WTC11 (cell line): ENCODE results near the gene NKD1. TPM values are rescaled to one million over a fixed set of nuclear protein-coding genes. Genes with fewer than 3 reads are reported as not detected.

Experiments
- ATAC-seq: fragments of 200-7000 bp; cut with Tn5 transposase; 2 replicates; pipeline ENCODE4 v1.10.0; 2021; ENCODE audit warnings: mild to moderate bottlenecking, moderate library complexity
- CTCF ChIA-PET: fragments of 300-600 bp; sonication (Branson Sonifier 250); formaldehyde crosslinking; loops from one replicate; lab custom pipeline; 2021; ENCODE audit warnings: antibody characterized with exemption; lab: Charles Lee
- POLR2A ChIA-PET: fragments of 350-600 bp; sonication (Branson Sonifier 250); formaldehyde crosslinking; loops from one replicate; lab custom pipeline; 2021; ENCODE audit warnings: antibody characterized with exemption; lab: Charles Lee
- DNase-seq: peaks from one replicate; pipeline ENCODE4 v3.0.0; 2021; ENCODE audit warnings: low spot score
- H3K27ac Mint-ChIP-seq: 2 replicates; pipeline ENCODE4 v1.8.0; 2021; ENCODE audit warnings: mixed read lengths
- H3K27me3 Mint-ChIP-seq: 2 replicates; pipeline ENCODE4 v1.8.0; 2021; ENCODE audit warnings: low read depth, mild to moderate bottlenecking, moderate library complexity, mixed read lengths
- H3K36me3 Mint-ChIP-seq: 2 replicates; pipeline ENCODE4 v1.8.0; 2021; ENCODE audit warnings: mixed read lengths
- H3K4me1 Mint-ChIP-seq: 2 replicates; pipeline ENCODE4 v1.8.0; 2022; ENCODE audit warnings: mixed read lengths
- H3K4me3 Mint-ChIP-seq: 2 replicates; pipeline ENCODE4 v1.8.0; 2021; ENCODE audit warnings: mild to moderate bottlenecking, moderate library complexity, mixed read lengths
- H3K9me3 Mint-ChIP-seq: 2 replicates; pipeline ENCODE4 v1.8.0; 2021; ENCODE audit warnings: mixed read lengths
- ATF3 ChIP-seq: sonication (generic); formaldehyde crosslinking; conservative IDR thresholded peaks from 2 replicates; pipeline ENCODE4 v1.8.1; 2022; ENCODE audit warnings: mild to moderate bottlenecking, missing genetic modification reagents
- CDX4 ChIP-seq: fragments of 250-450 bp; sonication (Bioruptor Pico); IDR thresholded peaks from 2 replicates; pipeline ENCODE4 v1.9.0; 2021; ENCODE audit warnings: moderate library complexity, mild to moderate bottlenecking, inconsistent platforms, borderline replicate concordance
- CREB1 ChIP-seq: sonication (generic); formaldehyde crosslinking; IDR thresholded peaks from 2 replicates; pipeline ENCODE4 v1.8.0; 2023; ENCODE audit warnings: mild to moderate bottlenecking, missing genetic modification reagents
- JUN ChIP-seq: sonication (generic); formaldehyde crosslinking; IDR thresholded peaks from 2 replicates; pipeline ENCODE4 v1.8.0; 2023; ENCODE audit warnings: mild to moderate bottlenecking, missing genetic modification reagents
- MLX ChIP-seq: sonication (generic); formaldehyde crosslinking; IDR thresholded peaks from 2 replicates; pipeline ENCODE4 v1.8.1; 2023; ENCODE audit warnings: mild to moderate bottlenecking, missing genetic modification reagents, moderate library complexity
- MXD4 ChIP-seq: fragments of 250-450 bp; sonication (Bioruptor Pico); IDR thresholded peaks from 2 replicates; pipeline ENCODE4 v1.8.0; 2021; ENCODE audit warnings: mild to moderate bottlenecking, moderate library complexity, borderline replicate concordance
- NFYB ChIP-seq: sonication (generic); formaldehyde crosslinking; conservative IDR thresholded peaks from 2 replicates; pipeline ENCODE4 v1.8.0; 2022; ENCODE audit warnings: low read depth, missing genetic modification reagents
- TEAD1 ChIP-seq: sonication (generic); formaldehyde crosslinking; IDR thresholded peaks from 2 replicates; pipeline ENCODE4 v1.8.0; 2022; ENCODE audit warnings: mild to moderate bottlenecking, missing genetic modification reagents
- TEAD4 ChIP-seq: sonication (generic); formaldehyde crosslinking; IDR thresholded peaks from 2 replicates; pipeline ENCODE4 v1.8.0; 2022; ENCODE audit warnings: mild to moderate bottlenecking, missing genetic modification reagents
- ZNF219 ChIP-seq: sonication (generic); formaldehyde crosslinking; IDR thresholded peaks from 2 replicates; pipeline ENCODE4 v1.8.0; 2023; ENCODE audit warnings: missing genetic modification reagents, mild to moderate bottlenecking, borderline replicate concordance
- ZNF416 ChIP-seq: fragments of 250-450 bp; sonication (Bioruptor Pico); IDR thresholded peaks from 2 replicates; pipeline ENCODE4 v1.9.0; 2021; ENCODE audit warnings: mild to moderate bottlenecking, inconsistent platforms
- ZNF423 ChIP-seq: fragments of 250-450 bp; sonication (Bioruptor Pico); IDR thresholded peaks from 2 replicates; pipeline ENCODE4 v2.1.2; 2022; ENCODE audit warnings: mild to moderate bottlenecking, moderate library complexity
- total RNA-seq: library from RNA; stranded (reverse); gene quantifications from 3 replicates; pipeline ENCODE4 v1.2.3, GENCODE V29; 2021
- TF ChIP-seq, protein P1 (sequence below): sonication (generic); formaldehyde crosslinking; IDR thresholded peaks from 2 replicates; pipeline ENCODE4 v1.8.0; 2022; ENCODE audit warnings: mild to moderate bottlenecking, missing genetic modification reagents
- TF ChIP-seq, protein P2 (sequence below): sonication (generic); formaldehyde crosslinking; IDR thresholded peaks from 2 replicates; pipeline ENCODE4 v1.8.1; 2023; ENCODE audit warnings: mild to moderate bottlenecking, moderate library complexity, missing genetic modification reagents
- TF ChIP-seq, protein P3 (sequence below): sonication (generic); formaldehyde crosslinking; IDR thresholded peaks from 2 replicates; pipeline ENCODE4 v1.8.1; 2022; ENCODE audit warnings: mild to moderate bottlenecking, moderate library complexity, missing genetic modification reagents
- TF ChIP-seq, protein P4 (sequence below): fragments of 250-450 bp; sonication (Bioruptor Pico); IDR thresholded peaks from 2 replicates; pipeline ENCODE4 v1.9.0; 2021; ENCODE audit warnings: mild to moderate bottlenecking, borderline replicate concordance
- TF ChIP-seq, protein P5 (sequence below): fragments of 200-600 bp; IDR thresholded peaks from 2 replicates; pipeline ENCODE4 v1.8.0; 2022; ENCODE audit warnings: antibody characterized with exemption

NKD1 gene
- total RNA-seq, 1 experiment from 2014 or later = 6.0 TPM

- POLR2A ChIA-PET = no interaction called here
- H3K27me3 Mint-ChIP-seq = no peaks in the 10 kb centered on the region
- CTCF ChIA-PET = interaction anchor here (0.9 to 1.5 kb wide), 3 partner anchors 8 to 47 kb away, joined by 3 to 5 read pairs (median 3); no protein-coding TSS in a partner anchor
- H3K4me3 Mint-ChIP-seq = no peak overlapping the region
- H3K27ac Mint-ChIP-seq = no peak overlapping the region
- H3K36me3 Mint-ChIP-seq = no peaks in the 10 kb centered on the region
- no peaks in the 10 kb centered on the region for H3K9me3 Mint-ChIP-seq
- DNase-seq = no peak
- TF ChIP-seq, protein P1, sequence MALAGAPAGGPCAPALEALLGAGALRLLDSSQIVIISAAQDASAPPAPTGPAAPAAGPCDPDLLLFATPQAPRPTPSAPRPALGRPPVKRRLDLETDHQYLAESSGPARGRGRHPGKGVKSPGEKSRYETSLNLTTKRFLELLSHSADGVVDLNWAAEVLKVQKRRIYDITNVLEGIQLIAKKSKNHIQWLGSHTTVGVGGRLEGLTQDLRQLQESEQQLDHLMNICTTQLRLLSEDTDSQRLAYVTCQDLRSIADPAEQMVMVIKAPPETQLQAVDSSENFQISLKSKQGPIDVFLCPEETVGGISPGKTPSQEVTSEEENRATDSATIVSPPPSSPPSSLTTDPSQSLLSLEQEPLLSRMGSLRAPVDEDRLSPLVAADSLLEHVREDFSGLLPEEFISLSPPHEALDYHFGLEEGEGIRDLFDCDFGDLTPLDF (CRISPR knock-in tag) = no peak
- TF ChIP-seq TEAD4 (CRISPR knock-in tag) (no peak), ZNF423 (CRISPR knock-in tag) (no peak), NFYB (CRISPR knock-in tag) (no peak), ATF3 (no peak), JUN (CRISPR knock-in tag) (no peak), TEAD1 (no peak), ZNF219 (CRISPR knock-in tag) (no peak), MLX (CRISPR knock-in tag) (no peak), MXD4 (no peak), CDX4 (CRISPR knock-in tag) (no peak), CREB1 (CRISPR knock-in tag) (no peak), ZNF416 (CRISPR knock-in tag) (no peak)
- TF ChIP-seq, protein P2, sequence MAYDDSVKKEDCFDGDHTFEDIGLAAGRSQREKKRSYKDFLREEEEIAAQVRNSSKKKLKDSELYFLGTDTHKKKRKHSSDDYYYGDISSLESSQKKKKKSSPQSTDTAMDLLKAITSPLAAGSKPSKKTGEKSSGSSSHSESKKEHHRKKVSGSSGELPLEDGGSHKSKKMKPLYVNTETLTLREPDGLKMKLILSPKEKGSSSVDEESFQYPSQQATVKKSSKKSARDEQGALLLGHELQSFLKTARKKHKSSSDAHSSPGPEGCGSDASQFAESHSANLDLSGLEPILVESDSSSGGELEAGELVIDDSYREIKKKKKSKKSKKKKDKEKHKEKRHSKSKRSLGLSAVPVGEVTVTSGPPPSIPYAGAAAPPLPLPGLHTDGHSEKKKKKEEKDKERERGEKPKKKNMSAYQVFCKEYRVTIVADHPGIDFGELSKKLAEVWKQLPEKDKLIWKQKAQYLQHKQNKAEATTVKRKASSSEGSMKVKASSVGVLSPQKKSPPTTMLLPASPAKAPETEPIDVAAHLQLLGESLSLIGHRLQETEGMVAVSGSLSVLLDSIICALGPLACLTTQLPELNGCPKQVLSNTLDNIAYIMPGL (CRISPR knock-in tag) = no peak
- TF ChIP-seq, protein P3, sequence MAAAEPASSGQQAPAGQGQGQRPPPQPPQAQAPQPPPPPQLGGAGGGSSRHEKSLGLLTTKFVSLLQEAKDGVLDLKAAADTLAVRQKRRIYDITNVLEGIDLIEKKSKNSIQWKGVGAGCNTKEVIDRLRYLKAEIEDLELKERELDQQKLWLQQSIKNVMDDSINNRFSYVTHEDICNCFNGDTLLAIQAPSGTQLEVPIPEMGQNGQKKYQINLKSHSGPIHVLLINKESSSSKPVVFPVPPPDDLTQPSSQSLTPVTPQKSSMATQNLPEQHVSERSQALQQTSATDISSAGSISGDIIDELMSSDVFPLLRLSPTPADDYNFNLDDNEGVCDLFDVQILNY (CRISPR knock-in tag) = no peak
- TF ChIP-seq, protein P4, sequence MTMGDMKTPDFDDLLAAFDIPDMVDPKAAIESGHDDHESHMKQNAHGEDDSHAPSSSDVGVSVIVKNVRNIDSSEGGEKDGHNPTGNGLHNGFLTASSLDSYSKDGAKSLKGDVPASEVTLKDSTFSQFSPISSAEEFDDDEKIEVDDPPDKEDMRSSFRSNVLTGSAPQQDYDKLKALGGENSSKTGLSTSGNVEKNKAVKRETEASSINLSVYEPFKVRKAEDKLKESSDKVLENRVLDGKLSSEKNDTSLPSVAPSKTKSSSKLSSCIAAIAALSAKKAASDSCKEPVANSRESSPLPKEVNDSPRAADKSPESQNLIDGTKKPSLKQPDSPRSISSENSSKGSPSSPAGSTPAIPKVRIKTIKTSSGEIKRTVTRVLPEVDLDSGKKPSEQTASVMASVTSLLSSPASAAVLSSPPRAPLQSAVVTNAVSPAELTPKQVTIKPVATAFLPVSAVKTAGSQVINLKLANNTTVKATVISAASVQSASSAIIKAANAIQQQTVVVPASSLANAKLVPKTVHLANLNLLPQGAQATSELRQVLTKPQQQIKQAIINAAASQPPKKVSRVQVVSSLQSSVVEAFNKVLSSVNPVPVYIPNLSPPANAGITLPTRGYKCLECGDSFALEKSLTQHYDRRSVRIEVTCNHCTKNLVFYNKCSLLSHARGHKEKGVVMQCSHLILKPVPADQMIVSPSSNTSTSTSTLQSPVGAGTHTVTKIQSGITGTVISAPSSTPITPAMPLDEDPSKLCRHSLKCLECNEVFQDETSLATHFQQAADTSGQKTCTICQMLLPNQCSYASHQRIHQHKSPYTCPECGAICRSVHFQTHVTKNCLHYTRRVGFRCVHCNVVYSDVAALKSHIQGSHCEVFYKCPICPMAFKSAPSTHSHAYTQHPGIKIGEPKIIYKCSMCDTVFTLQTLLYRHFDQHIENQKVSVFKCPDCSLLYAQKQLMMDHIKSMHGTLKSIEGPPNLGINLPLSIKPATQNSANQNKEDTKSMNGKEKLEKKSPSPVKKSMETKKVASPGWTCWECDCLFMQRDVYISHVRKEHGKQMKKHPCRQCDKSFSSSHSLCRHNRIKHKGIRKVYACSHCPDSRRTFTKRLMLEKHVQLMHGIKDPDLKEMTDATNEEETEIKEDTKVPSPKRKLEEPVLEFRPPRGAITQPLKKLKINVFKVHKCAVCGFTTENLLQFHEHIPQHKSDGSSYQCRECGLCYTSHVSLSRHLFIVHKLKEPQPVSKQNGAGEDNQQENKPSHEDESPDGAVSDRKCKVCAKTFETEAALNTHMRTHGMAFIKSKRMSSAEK = no peak
- TF ChIP-seq, protein P5, sequence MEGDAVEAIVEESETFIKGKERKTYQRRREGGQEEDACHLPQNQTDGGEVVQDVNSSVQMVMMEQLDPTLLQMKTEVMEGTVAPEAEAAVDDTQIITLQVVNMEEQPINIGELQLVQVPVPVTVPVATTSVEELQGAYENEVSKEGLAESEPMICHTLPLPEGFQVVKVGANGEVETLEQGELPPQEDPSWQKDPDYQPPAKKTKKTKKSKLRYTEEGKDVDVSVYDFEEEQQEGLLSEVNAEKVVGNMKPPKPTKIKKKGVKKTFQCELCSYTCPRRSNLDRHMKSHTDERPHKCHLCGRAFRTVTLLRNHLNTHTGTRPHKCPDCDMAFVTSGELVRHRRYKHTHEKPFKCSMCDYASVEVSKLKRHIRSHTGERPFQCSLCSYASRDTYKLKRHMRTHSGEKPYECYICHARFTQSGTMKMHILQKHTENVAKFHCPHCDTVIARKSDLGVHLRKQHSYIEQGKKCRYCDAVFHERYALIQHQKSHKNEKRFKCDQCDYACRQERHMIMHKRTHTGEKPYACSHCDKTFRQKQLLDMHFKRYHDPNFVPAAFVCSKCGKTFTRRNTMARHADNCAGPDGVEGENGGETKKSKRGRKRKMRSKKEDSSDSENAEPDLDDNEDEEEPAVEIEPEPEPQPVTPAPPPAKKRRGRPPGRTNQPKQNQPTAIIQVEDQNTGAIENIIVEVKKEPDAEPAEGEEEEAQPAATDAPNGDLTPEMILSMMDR = no peak
- peaks cover 11% of the 10 kb centered on the region for H3K4me1 Mint-ChIP-seq
- ATAC-seq = no peak
These were observed 71.7 kb downstream of the NKD1 start for GRCh38 chr16:50619702-50620491.
